ENCODE data around the gene TOX3. TPM values are rescaled to one million over a fixed set of nuclear protein-coding genes. Genes with fewer than 3 reads are reported as not detected.

Gene TOX3
- polyA plus RNA-seq, 1 of the 3 experiments (the other 2 are of a cell fraction): not detected

GRCh38 chr16:52465711-52466267, 81.2 kb downstream of the TOX3 start:
- TF ChIP-seq TEAD4 (IDR thresholded peaks at IDR 0.05; ENCODE audit: borderline replicate concordance, insufficient read depth) (no peak), FOXJ3 (CRISPR knock-in tag; IDR thresholded peaks at IDR 0.05) (no peak), USF1 (IDR thresholded peaks at IDR 0.05; ENCODE audit: borderline replicate concordance, low read depth) (no peak), NFIC (IDR thresholded peaks at IDR 0.05; ENCODE audit: borderline replicate concordance) (no peak), USF2 (IDR thresholded peaks at IDR 0.05; ENCODE audit: borderline replicate concordance, low read depth, low read length) (no peak), RXRA (IDR thresholded peaks at IDR 0.05; ENCODE audit: borderline replicate concordance, low read depth) (no peak), RCOR1 (IDR thresholded peaks at IDR 0.05; ENCODE audit: low read length) (no peak), NRF1 (IDR thresholded peaks at IDR 0.05; ENCODE audit: low read depth, low read length) (no peak), RFX5 (IDR thresholded peaks at IDR 0.05; ENCODE audit: low read length) (no peak), FOXM1 (IDR thresholded peaks at IDR 0.05; ENCODE audit: low read depth) (no peak), JUND (IDR thresholded peaks at IDR 0.05) (no peak), GATA2 (CRISPR knock-in tag; IDR thresholded peaks at IDR 0.05) (no peak), FOSL2 (IDR thresholded peaks at IDR 0.05; ENCODE audit: borderline replicate concordance, low read depth) (no peak), CHD2 (IDR thresholded peaks at IDR 0.05; ENCODE audit: low read length, partially characterized antibody) (no peak), MAX (IDR thresholded peaks at IDR 0.05; ENCODE audit: low read depth) (no peak), GABPA (IDR thresholded peaks at IDR 0.05; ENCODE audit: low read depth) (no peak), TAF1 (IDR thresholded peaks at IDR 0.05; ENCODE audit: borderline replicate concordance, low read depth, low read length) (no peak), SMC3 (IDR thresholded peaks at IDR 0.05; ENCODE audit: low read depth, low read length) (no peak), ELF1 (IDR thresholded peaks at IDR 0.05) (no peak)
- 14% methylated on average over 5 of the region's 5 CpGs for WGBS (ENCODE audit: low lambda C conversion rate)
- ChIA-PET POLR2A (no interaction called here), CTCF (no interaction called here)
- no peak overlapping the region for H3K9ac ChIP-seq
- no peaks in the 10 kb centered on the region for H4K20me1 ChIP-seq (ENCODE audit: insufficient read depth)
- H3K79me2 ChIP-seq (ENCODE audit: insufficient read depth): no peaks in the 10 kb centered on the region
- H3K27me3 ChIP-seq (ENCODE audit: insufficient read depth): no peaks in the 10 kb centered on the region
- H3K4me2 ChIP-seq: no peak overlapping the region
- H3K4me1 ChIP-seq (ENCODE audit: control insufficient read depth in 1 of 2, insufficient read depth in 2 of 2, low read depth in 1 of 2, low read length in 1 of 2): no peaks in the 10 kb centered on the region; a peak in 1 of 4 replicates
- no peaks in the 10 kb centered on the region for H3K9me2 ChIP-seq
- H3K36me3 ChIP-seq (replicated peaks in 1 of 2; ENCODE audit: control insufficient read depth in 1 of 2, insufficient read depth in 2 of 2, low read length in 1 of 2): no peaks in the 10 kb centered on the region
- no peaks in the 10 kb centered on the region for H3K9me3 ChIP-seq
- no peak overlapping the region for H3K27ac ChIP-seq (ENCODE audit: low read depth in 2 of 2, low read length in 1 of 2)
- H3F3A ChIP-seq (replicated peaks; ENCODE audit: insufficient read depth): no peaks in the 10 kb centered on the region
- no peak for DNase-seq
- H3K4me3 ChIP-seq (ENCODE audit: low read depth in 2 of 2, low read length in 1 of 2): no peak overlapping the region
- no peak overlapping the region for H2AFZ ChIP-seq (ENCODE audit: low read depth)

GRCh38 chr16:52463904-52464303, 83.0 kb downstream of the TOX3 start:
- no peak overlapping the region for H3K9ac ChIP-seq
- H3K27ac ChIP-seq (ENCODE audit: low read depth in 2 of 2, low read length in 1 of 2): no peak overlapping the region
- WGBS (ENCODE audit: low lambda C conversion rate): 36% methylated on average over 8 of the region's 8 CpGs
- H2AFZ ChIP-seq (ENCODE audit: low read depth): no peak overlapping the region
- ChIA-PET POLR2A (no interaction called here), CTCF (no interaction called here)
- H4K20me1 ChIP-seq (ENCODE audit: insufficient read depth): no peaks in the 10 kb centered on the region
- H3K9me2 ChIP-seq: no peaks in the 10 kb centered on the region
- no peaks in the 10 kb centered on the region; a peak in 1 of 4 replicates for H3K4me1 ChIP-seq (ENCODE audit: control insufficient read depth in 1 of 2, insufficient read depth in 2 of 2, low read depth in 1 of 2, low read length in 1 of 2)
- no peak overlapping the region for H3K4me3 ChIP-seq (ENCODE audit: low read depth in 2 of 2, low read length in 1 of 2)
- DNase-seq: no peak
- no peaks in the 10 kb centered on the region for H3K27me3 ChIP-seq (ENCODE audit: insufficient read depth)
- no peaks in the 10 kb centered on the region for H3K9me3 ChIP-seq
- H3F3A ChIP-seq (replicated peaks; ENCODE audit: insufficient read depth): no peaks in the 10 kb centered on the region
- no peaks in the 10 kb centered on the region for H3K36me3 ChIP-seq (replicated peaks in 1 of 2; ENCODE audit: control insufficient read depth in 1 of 2, insufficient read depth in 2 of 2, low read length in 1 of 2)
- H3K79me2 ChIP-seq (ENCODE audit: insufficient read depth): no peaks in the 10 kb centered on the region
- no peak overlapping the region for H3K4me2 ChIP-seq
- TF ChIP-seq RXRA (IDR thresholded peaks at IDR 0.05; ENCODE audit: borderline replicate concordance, low read depth): no peak
- TF ChIP-seq NFIC (IDR thresholded peaks at IDR 0.05; ENCODE audit: borderline replicate concordance): no peak
- no peak for TF ChIP-seq ZBTB33 (IDR thresholded peaks at IDR 0.05; ENCODE audit: borderline replicate concordance, low read depth)
- TF ChIP-seq IRF3 (IDR thresholded peaks at IDR 0.05; ENCODE audit: low read depth, low read length): no peak
- TF ChIP-seq SIN3A (IDR thresholded peaks at IDR 0.05; ENCODE audit: borderline replicate concordance, low read depth, low read length): no peak
